K562 (cell line): ENCODE measurements around the gene ZPLD1. TPM values are rescaled to one million over a fixed set of nuclear protein-coding genes. Genes with fewer than 3 reads are reported as not detected.

Source experiments
- ATAC-seq: fragments of 200-7000 bp; cut with Tn5 transposase; 3 replicates; pipeline ENCODE4 v1.9.1; 2020; ENCODE audit warnings: moderate library complexity
- BruUV-seq: library from RNA; stranded (reverse); fragments of 400-500 nt; replicated peaks from 2 replicates; lab custom pipeline; 2021; lab: Mats Ljungman, UMichigan
- CTCF ChIA-PET: fragments of 300-600 bp; formaldehyde crosslinking; extraction: SDS; loops from one replicate; lab custom pipeline; 2021; ENCODE audit warnings: low intra/inter-chr PET ratio; lab: Yijun Ruan, JAX
- POLR2A ChIA-PET: fragments of 300-600, 350-650 bp; sonication (Branson Sonifier 250); formaldehyde crosslinking; extraction: SDS; loops from one replicate; lab custom pipeline; 2021; ENCODE audit warnings: antibody characterized with exemption, inconsistent platforms; lab: Yijun Ruan, JAX
- DNase-seq, 4 experiments: peaks; one replicate each; pipeline versions ENCODE4 v3.0.0 to v3.0.0-alpha.2; 2011 to 2018; ENCODE audit warnings: low spot score in 3 of 4, mixed read lengths in 3 of 4; ENCODE audit errors: extremely low read depth in 1 of 4
- FAIRE-seq: peaks from 2 replicates; lab custom pipeline; 2011; peaks lifted over from hg19 to GRCh38; lab: Jason Lieb, UNC
- H2AFZ ChIP-seq: 2 replicates; pipeline ENCODE4 v1.6.0; 2011; ENCODE audit warnings: low read depth, low read length, control low read depth, inconsistent platforms
- H3K27ac ChIP-seq: fragments of 200-600 bp; 3 replicates; pipeline ENCODE4 v1.8.0; 2011; ENCODE audit warnings: low read depth, mild to moderate bottlenecking, control low read depth, inconsistent platforms, low read length, moderate library complexity, mixed read lengths; ENCODE audit errors: extremely low read depth
- H3K27me3 ChIP-seq, 2 experiments: fragments of 300-600 bp in 1 of 2; 2 replicates in 1 of 2; 3 replicates in 1 of 2; pipeline versions ENCODE4 v1.6.0 to v1.8.0; 2011; ENCODE audit warnings: inconsistent platforms in 2 of 2, low read length in 2 of 2, mild to moderate bottlenecking in 1 of 2, mixed read lengths in 1 of 2, moderate library complexity in 1 of 2; ENCODE audit not compliant: control insufficient read depth in 2 of 2, insufficient read depth in 2 of 2
- H3K36me3 ChIP-seq: fragments of 300-600 bp; 3 replicates; pipeline ENCODE4 v1.8.0; 2011; ENCODE audit warnings: mild to moderate bottlenecking, low read length, inconsistent platforms; ENCODE audit not compliant: control insufficient read depth, insufficient read depth
- H3K4me1 ChIP-seq, 2 experiments: fragments of 200-600 bp in 1 of 2; replicated peaks in 1 of 2; 2 replicates in 1 of 2; 3 replicates in 1 of 2; pipeline versions ENCODE4 v1.5.1 to v1.8.0; 2011; ENCODE audit warnings: inconsistent platforms in 2 of 2, low read length in 2 of 2, mild to moderate bottlenecking in 1 of 2, mixed read lengths in 1 of 2, moderate library complexity in 1 of 2; ENCODE audit not compliant: control insufficient read depth in 2 of 2, insufficient read depth in 2 of 2
- H3K4me2 ChIP-seq: 2 replicates; pipeline ENCODE4 v1.6.1; 2011; ENCODE audit warnings: low read length, control low read depth, inconsistent platforms, mixed read lengths; ENCODE audit not compliant: insufficient read depth
- H3K4me3 ChIP-seq: fragments of 200-600 bp; sonication (generic), shearing (Covaris generic); 2 replicates; pipeline ENCODE4 v1.5.1; 2016; ENCODE audit warnings: control low read depth, inconsistent platforms
- H3K79me2 ChIP-seq: fragments of 200-600 bp; 3 replicates; pipeline ENCODE4 v1.8.0; 2011; ENCODE audit warnings: low read length, inconsistent platforms; ENCODE audit not compliant: control insufficient read depth, insufficient read depth
- H3K9ac ChIP-seq, 2 experiments: 2 replicates each; pipeline versions ENCODE4 v1.6.0 to v1.6.1; 2011; ENCODE audit warnings: low read depth in 2 of 2, low read length in 2 of 2, control low read depth in 1 of 2, inconsistent platforms in 1 of 2, mild to moderate bottlenecking in 1 of 2, mixed read lengths in 1 of 2; ENCODE audit not compliant: insufficient read depth in 1 of 2
- H3K9me1 ChIP-seq: one replicate; pipeline ENCODE4 v1.6.0; 2011; ENCODE audit warnings: inconsistent platforms, mild to moderate bottlenecking, low read length, moderate library complexity; ENCODE audit not compliant: control insufficient read depth, insufficient read depth
- H3K9me3 ChIP-seq: replicated peaks from 2 replicates; pipeline ENCODE4 v1.5.1; 2011; ENCODE audit warnings: low read depth, low read length, inconsistent platforms; ENCODE audit not compliant: control insufficient read depth, insufficient read depth
- H4K20me1 ChIP-seq: replicated peaks from 2 replicates; pipeline ENCODE4 v1.6.1; 2011; ENCODE audit warnings: low read length, inconsistent platforms, mixed read lengths; ENCODE audit not compliant: control insufficient read depth, insufficient read depth
- LEF1 ChIP-seq: fragments of 450-650 bp; IDR thresholded peaks from 2 replicates; pipeline ENCODE4 v1.6.1; 2016; ENCODE audit warnings: mild to moderate bottlenecking
- MAFG ChIP-seq: fragments of 450-650 bp; conservative IDR thresholded peaks from 2 replicates; pipeline ENCODE4 v1.6.1; 2016; ENCODE audit warnings: missing genetic modification characterization, missing compliant biosample characterization
- MCM5 ChIP-seq: fragments of 450-650 bp; IDR thresholded peaks from 2 replicates; pipeline ENCODE4 v1.6.1; 2016; ENCODE audit warnings: low read depth
- PHTF2 ChIP-seq: fragments of 250-450 bp; sonication (Bioruptor Pico); IDR thresholded peaks from 2 replicates; pipeline ENCODE4 v1.5.0; 2021; ENCODE audit warnings: mild to moderate bottlenecking
- RBM17 ChIP-seq: fragments of 200-400 bp; formaldehyde crosslinking; IDR thresholded peaks from 2 replicates; pipeline ENCODE4 v1.6.1; 2017; ENCODE audit warnings: low read depth, mild to moderate bottlenecking, low read length, borderline replicate concordance
- RBM34 ChIP-seq: fragments of 200-400 bp; formaldehyde crosslinking; IDR thresholded peaks from 2 replicates; pipeline ENCODE4 v1.6.1; 2018; ENCODE audit warnings: low read length, borderline replicate concordance; ENCODE audit not compliant: insufficient read depth
- SNIP1 ChIP-seq: fragments of 450-650 bp; IDR thresholded peaks from 2 replicates; pipeline ENCODE4 v1.7.1; 2017; ENCODE audit warnings: low read depth, mild to moderate bottlenecking
- SUPT5H ChIP-seq: fragments of 450-650 bp; IDR thresholded peaks from 2 replicates; pipeline ENCODE4 v1.6.1; 2016
- XRCC5 ChIP-seq: fragments of 200-400 bp; formaldehyde crosslinking; IDR thresholded peaks from 2 replicates; pipeline ENCODE4 v1.6.1; 2017; ENCODE audit warnings: low read depth, mild to moderate bottlenecking, low read length
- ZNF175 ChIP-seq: fragments of 200-800 bp; sonication (Bioruptor generic); IDR thresholded peaks from 2 replicates; pipeline ENCODE4 v1.6.1; 2016; ENCODE audit warnings: low read depth, mild to moderate bottlenecking, missing genetic modification characterization, missing compliant biosample characterization
- ZNF699 ChIP-seq: fragments of 250-450 bp; sonication (Bioruptor Pico); IDR thresholded peaks from 2 replicates; pipeline ENCODE4 v1.8.0; 2021; ENCODE audit warnings: mild to moderate bottlenecking, moderate library complexity; ENCODE audit not compliant: insufficient replicate concordance
- WGBS: fragments of 100-300 bp; shearing (Covaris generic); methylation state at CpG from one replicate; pipeline ENCODE4 v1.1.6; 2016; ENCODE audit warnings: low coverage, mixed read lengths; ENCODE audit not compliant: insufficient coverage; ENCODE audit errors: missing lambda C conversion rate; 5-methylcytosine and 5-hydroxymethylcytosine counted together
- in situ Hi-C: fragments of 300-500 bp; cut with MboI; formaldehyde crosslinking; loops from 4 replicates; pipeline ENCODE4 v1.15.0; 2018; ENCODE audit warnings: inconsistent platforms, mixed read lengths
- intact Hi-C: fragments of 100-400 bp; cut with micrococcal nuclease; formaldehyde crosslinking; loops from 2 replicates; pipeline ENCODE4 v1.14.2; 2022
- polyA plus RNA-seq, 8 experiments: library from polyadenylated mRNA; depleted of rRNA in 4 of 8; stranded (reverse) in 5 of 8; unstranded in 3 of 8; fragments of >200 nt; fragmentation: Nextera tagmentation in 2 of 8; fragmentation: Illumina TruSeq in 1 of 8; extraction: Ambion mirVana in 2 of 8; extraction: Trizol in 1 of 8; gene quantifications; 2 replicates each; pipeline versions ENCODE4 v1.2.1 to v1.2.3, GENCODE V29; 2011 to 2014; ENCODE audit warnings: inconsistent platforms in 1 of 8, missing spikeins in 1 of 8
- total RNA-seq, 7 experiments: library from RNA; depleted of rRNA in 6 of 7; stranded (reverse); fragments of >200 nt in 6 of 7; fragmentation: Illumina TruSeq in 2 of 7; extraction: Trizol in 2 of 7; gene quantifications; 2 replicates each; pipeline versions ENCODE4 v1.2.1 to v1.2.3, GENCODE V29; 2011 to 2021; ENCODE audit warnings: low replicate concordance in 1 of 7
- TF ChIP-seq, protein P1 (sequence below): fragments of 250-450 bp; sonication (Bioruptor Pico); IDR thresholded peaks from 2 replicates; pipeline ENCODE4 v1.5.0; 2021
- TF ChIP-seq, protein P2 (sequence below), 2 experiments: fragments of 450-650 bp in 1 of 2; sonication (generic) in 1 of 2; formaldehyde crosslinking in 1 of 2; IDR thresholded peaks in 1 of 2; conservative IDR thresholded peaks in 1 of 2; 2 replicates each; pipeline versions ENCODE4 v1.6.1 to v1.8.1; 2016 to 2023; ENCODE audit warnings: mild to moderate bottlenecking in 2 of 2, moderate library complexity in 2 of 2, inconsistent platforms in 1 of 2, missing genetic modification reagents in 1 of 2
- TF ChIP-seq, protein P3 (sequence below): fragments of 450-650 bp; formaldehyde crosslinking; IDR thresholded peaks from 2 replicates; pipeline ENCODE4 v1.4.0; 2022; ENCODE audit warnings: mild to moderate bottlenecking, moderate library complexity
- TF ChIP-seq, protein P4 (sequence below): fragments of 450-650 bp; IDR thresholded peaks from 2 replicates; pipeline ENCODE4 v1.7.0; 2016; ENCODE audit warnings: borderline replicate concordance
- TF ChIP-seq, protein P5 (sequence below): fragments of 450-650 bp; IDR thresholded peaks from 2 replicates; pipeline ENCODE4 v1.6.1; 2018; ENCODE audit warnings: mild to moderate bottlenecking, low read depth; ENCODE audit not compliant: partially characterized antibody

The ZPLD1 gene
- total and polyA plus RNA-seq, 9 of the 15 experiments (the other 6 are each of a cell fraction or from before 2014, with no cell fraction given): 0.03 to 0.10 (median 0.04) TPM; not detected in 6

DNA sequence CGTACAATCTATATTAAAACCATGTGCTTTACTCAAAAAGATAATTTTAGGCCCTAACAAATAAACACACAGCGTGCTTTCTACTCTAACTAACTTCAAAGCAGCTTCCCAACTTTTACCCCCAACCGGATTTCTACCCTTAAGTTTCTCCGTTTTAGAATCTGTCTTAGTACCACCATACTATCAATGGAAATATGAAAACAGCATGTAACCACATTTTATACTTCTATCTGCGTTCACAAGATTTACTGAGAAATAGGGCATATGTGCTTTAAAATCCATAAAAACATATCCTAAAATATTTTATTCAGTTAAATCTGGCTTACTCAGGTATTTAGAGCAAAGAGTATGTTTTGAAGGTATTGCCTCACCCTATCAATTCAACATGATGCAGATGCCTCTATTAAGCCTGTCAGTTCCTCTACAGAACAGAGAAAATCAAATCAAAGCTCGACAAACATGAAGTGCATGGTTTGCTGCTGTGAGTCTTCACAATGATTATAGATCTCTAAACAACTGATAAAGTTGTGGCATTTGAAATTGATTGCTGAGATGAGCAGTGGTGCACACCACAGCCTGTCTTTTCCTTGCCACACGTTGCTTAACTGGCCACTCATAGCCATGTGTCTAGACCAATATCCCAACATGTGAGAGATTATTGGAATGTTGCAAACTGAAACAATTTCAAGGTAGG is 44.5 kb upstream of the ZPLD1 start (continued):
- TF ChIP-seq ZNF175 (CRISPR knock-in tag): no peak
- TF ChIP-seq SUPT5H: no peak
- no peak for TF ChIP-seq RBM17
- no peak for TF ChIP-seq PHTF2 (CRISPR knock-in tag)
- TF ChIP-seq MAFG (tag): no peak
- TF ChIP-seq, protein P1, sequence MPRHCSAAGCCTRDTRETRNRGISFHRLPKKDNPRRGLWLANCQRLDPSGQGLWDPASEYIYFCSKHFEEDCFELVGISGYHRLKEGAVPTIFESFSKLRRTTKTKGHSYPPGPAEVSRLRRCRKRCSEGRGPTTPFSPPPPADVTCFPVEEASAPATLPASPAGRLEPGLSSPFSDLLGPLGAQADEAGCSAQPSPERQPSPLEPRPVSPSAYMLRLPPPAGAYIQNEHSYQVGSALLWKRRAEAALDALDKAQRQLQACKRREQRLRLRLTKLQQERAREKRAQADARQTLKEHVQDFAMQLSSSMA: no peak
- no peak for TF ChIP-seq MCM5
- TF ChIP-seq, protein P2, sequence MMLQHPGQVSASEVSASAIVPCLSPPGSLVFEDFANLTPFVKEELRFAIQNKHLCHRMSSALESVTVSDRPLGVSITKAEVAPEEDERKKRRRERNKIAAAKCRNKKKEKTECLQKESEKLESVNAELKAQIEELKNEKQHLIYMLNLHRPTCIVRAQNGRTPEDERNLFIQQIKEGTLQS (IDR thresholded peaks at IDR 0.05): no peak
- TF ChIP-seq, protein P2 (CRISPR knock-in tag; conservative IDR thresholded peaks at IDR 0.05): no peak
- TF ChIP-seq XRCC5: no peak

DNA sequence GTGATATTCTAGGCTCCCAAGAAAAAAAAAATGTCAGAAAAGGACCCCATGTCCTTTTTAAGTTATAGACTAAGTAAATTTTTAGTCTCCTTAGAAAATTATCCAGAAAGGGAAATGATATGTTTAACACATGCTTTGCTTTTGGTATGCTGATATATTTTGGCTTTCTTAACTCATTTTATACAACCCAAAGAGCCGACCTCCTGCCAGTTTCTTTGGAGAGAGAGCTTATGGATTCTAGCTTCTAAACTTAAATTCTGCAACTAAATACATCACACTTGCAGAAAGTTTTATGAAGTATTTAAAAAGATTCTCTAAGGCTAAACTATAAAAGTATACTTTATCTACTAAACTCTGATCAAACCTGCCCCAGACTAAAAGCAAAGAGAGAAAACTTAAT is 43.9 kb upstream of the ZPLD1 start:
- H3K4me2 ChIP-seq: no peak overlapping the region
- DNase-seq: no peak
- no peaks in the 10 kb centered on the region for H3K9me1 ChIP-seq
- no peaks in the 10 kb centered on the region for H3K4me1 ChIP-seq
- no peak for FAIRE-seq
- no peak overlapping the region for H2AFZ ChIP-seq
- intact Hi-C loops: no loop called here
- in situ Hi-C loops: no loop called here
- H3K9ac ChIP-seq: no peak overlapping the region
- 0% methylated on average over 1 of the region's 1 CpG for WGBS
- POLR2A ChIA-PET: no interaction called here
- ATAC-seq: no peak
- CTCF ChIA-PET: no interaction called here
- H4K20me1 ChIP-seq: no peaks in the 10 kb centered on the region
- H3K9me3 ChIP-seq: no peaks in the 10 kb centered on the region
- H3K27me3 ChIP-seq: no peaks in the 10 kb centered on the region
- no peaks in the 10 kb centered on the region for H3K79me2 ChIP-seq
- no TSS peak for BruUV-seq
- no peak overlapping the region for H3K4me3 ChIP-seq
- H3K36me3 ChIP-seq: no peaks in the 10 kb centered on the region
- H3K27ac ChIP-seq: no peak overlapping the region
- TF ChIP-seq ZNF699 (CRISPR knock-in tag) (no peak), RBM34 (no peak), SNIP1 (no peak), LEF1 (no peak)
- TF ChIP-seq, protein P3, sequence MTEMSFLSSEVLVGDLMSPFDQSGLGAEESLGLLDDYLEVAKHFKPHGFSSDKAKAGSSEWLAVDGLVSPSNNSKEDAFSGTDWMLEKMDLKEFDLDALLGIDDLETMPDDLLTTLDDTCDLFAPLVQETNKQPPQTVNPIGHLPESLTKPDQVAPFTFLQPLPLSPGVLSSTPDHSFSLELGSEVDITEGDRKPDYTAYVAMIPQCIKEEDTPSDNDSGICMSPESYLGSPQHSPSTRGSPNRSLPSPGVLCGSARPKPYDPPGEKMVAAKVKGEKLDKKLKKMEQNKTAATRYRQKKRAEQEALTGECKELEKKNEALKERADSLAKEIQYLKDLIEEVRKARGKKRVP (CRISPR knock-in tag): no peak
- TF ChIP-seq, protein P4, sequence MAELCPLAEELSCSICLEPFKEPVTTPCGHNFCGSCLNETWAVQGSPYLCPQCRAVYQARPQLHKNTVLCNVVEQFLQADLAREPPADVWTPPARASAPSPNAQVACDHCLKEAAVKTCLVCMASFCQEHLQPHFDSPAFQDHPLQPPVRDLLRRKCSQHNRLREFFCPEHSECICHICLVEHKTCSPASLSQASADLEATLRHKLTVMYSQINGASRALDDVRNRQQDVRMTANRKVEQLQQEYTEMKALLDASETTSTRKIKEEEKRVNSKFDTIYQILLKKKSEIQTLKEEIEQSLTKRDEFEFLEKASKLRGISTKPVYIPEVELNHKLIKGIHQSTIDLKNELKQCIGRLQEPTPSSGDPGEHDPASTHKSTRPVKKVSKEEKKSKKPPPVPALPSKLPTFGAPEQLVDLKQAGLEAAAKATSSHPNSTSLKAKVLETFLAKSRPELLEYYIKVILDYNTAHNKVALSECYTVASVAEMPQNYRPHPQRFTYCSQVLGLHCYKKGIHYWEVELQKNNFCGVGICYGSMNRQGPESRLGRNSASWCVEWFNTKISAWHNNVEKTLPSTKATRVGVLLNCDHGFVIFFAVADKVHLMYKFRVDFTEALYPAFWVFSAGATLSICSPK: no peak
- TF ChIP-seq, protein P5, sequence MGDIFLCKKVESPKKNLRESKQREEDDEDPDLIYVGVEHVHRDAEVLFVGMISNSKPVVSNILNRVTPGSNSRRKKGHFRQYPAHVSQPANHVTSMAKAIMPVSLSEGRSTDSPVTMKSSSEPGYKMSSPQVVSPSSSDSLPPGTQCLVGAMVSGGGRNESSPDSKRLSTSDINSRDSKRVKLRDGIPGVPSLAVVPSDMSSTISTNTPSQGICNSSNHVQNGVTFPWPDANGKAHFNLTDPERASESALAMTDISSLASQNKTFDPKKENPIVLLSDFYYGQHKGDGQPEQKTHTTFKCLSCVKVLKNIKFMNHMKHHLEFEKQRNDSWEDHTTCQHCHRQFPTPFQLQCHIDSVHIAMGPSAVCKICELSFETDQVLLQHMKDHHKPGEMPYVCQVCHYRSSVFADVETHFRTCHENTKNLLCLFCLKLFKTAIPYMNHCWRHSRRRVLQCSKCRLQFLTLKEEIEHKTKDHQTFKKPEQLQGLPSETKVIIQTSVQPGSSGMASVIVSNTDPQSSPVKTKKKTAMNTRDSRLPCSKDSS: no peak
